ENCODE results near the gene GPR171.

GRCh38 chr3:151236316-151236715, 33.3 kb upstream of the GPR171 start:
- TF ChIP-seq MAX (IDR thresholded peaks at IDR 0.05): no peak
- no peak for TF ChIP-seq TAF1 (IDR thresholded peaks at IDR 0.05; ENCODE audit: low read depth)
- no peak for TF ChIP-seq YY1 (IDR thresholded peaks at IDR 0.05; ENCODE audit: low read depth)
- TF ChIP-seq EP300 (IDR thresholded peaks at IDR 0.05; ENCODE audit: borderline replicate concordance): no peak
- TF ChIP-seq RAD21 (IDR thresholded peaks at IDR 0.05; ENCODE audit: low read depth): no peak
- TF ChIP-seq, protein P1, sequence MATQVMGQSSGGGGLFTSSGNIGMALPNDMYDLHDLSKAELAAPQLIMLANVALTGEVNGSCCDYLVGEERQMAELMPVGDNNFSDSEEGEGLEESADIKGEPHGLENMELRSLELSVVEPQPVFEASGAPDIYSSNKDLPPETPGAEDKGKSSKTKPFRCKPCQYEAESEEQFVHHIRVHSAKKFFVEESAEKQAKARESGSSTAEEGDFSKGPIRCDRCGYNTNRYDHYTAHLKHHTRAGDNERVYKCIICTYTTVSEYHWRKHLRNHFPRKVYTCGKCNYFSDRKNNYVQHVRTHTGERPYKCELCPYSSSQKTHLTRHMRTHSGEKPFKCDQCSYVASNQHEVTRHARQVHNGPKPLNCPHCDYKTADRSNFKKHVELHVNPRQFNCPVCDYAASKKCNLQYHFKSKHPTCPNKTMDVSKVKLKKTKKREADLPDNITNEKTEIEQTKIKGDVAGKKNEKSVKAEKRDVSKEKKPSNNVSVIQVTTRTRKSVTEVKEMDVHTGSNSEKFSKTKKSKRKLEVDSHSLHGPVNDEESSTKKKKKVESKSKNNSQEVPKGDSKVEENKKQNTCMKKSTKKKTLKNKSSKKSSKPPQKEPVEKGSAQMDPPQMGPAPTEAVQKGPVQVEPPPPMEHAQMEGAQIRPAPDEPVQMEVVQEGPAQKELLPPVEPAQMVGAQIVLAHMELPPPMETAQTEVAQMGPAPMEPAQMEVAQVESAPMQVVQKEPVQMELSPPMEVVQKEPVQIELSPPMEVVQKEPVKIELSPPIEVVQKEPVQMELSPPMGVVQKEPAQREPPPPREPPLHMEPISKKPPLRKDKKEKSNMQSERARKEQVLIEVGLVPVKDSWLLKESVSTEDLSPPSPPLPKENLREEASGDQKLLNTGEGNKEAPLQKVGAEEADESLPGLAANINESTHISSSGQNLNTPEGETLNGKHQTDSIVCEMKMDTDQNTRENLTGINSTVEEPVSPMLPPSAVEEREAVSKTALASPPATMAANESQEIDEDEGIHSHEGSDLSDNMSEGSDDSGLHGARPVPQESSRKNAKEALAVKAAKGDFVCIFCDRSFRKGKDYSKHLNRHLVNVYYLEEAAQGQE (IDR thresholded peaks at IDR 0.05; ENCODE audit: low read depth): no peak
- no peak for TF ChIP-seq NFIC (IDR thresholded peaks at IDR 0.05)
- TF ChIP-seq FOXM1 (IDR thresholded peaks at IDR 0.05; ENCODE audit: borderline replicate concordance, low read depth): no peak
- no peak for TF ChIP-seq CREB1 (IDR thresholded peaks at IDR 0.05; ENCODE audit: low read depth)
- no peak for TF ChIP-seq CEBPB (IDR thresholded peaks at IDR 0.05)

Data from Ishikawa (cell line).